Loucy (cell line): ENCODE results near the gene INHBB.

Source experiments
- H2AFZ ChIP-seq: fragments of 200-600 bp; sonication (generic); 2 replicates; pipeline ENCODE4 v1.6.0; 2016; ENCODE audit warnings: antibody characterized with exemption, mild to moderate bottlenecking, low read length, moderate library complexity
- H3F3A ChIP-seq: fragments of 200-600 bp; 2 replicates; pipeline ENCODE4 v1.6.0; 2016; ENCODE audit warnings: antibody characterized with exemption, low read depth, mild to moderate bottlenecking
- H3K27me3 ChIP-seq: fragments of 200-600 bp; sonication (generic); 2 replicates; pipeline ENCODE4 v1.6.1; 2014; ENCODE audit warnings: low read length, mild to moderate bottlenecking; ENCODE audit not compliant: insufficient read depth, poor library complexity, severe bottlenecking
- H3K36me3 ChIP-seq: fragments of 200-600 bp; sonication (generic); 2 replicates; pipeline ENCODE4 v1.6.1; 2016; ENCODE audit warnings: low read length; ENCODE audit not compliant: insufficient read depth
- H3K4me1 ChIP-seq: fragments of 200-600 bp; sonication (generic); 2 replicates; pipeline ENCODE4 v1.5.1; 2014; ENCODE audit warnings: low read length, mild to moderate bottlenecking; ENCODE audit not compliant: insufficient read depth, poor library complexity, severe bottlenecking
- H3K4me2 ChIP-seq: fragments of 200-600 bp; sonication (generic); 2 replicates; pipeline ENCODE4 v1.6.0; 2014; ENCODE audit warnings: antibody characterized with exemption, low read length, low read depth, mild to moderate bottlenecking; ENCODE audit not compliant: poor library complexity, severe bottlenecking
- H3K4me3 ChIP-seq: fragments of 200-600 bp; sonication (generic); 2 replicates; pipeline ENCODE4 v1.5.1; 2014; ENCODE audit warnings: low read length, mild to moderate bottlenecking, mixed read lengths; ENCODE audit not compliant: poor library complexity, severe bottlenecking
- H3K79me2 ChIP-seq: fragments of 200-600 bp; sonication (generic); 2 replicates; pipeline ENCODE4 v1.6.1; 2014; ENCODE audit warnings: low read length; ENCODE audit not compliant: insufficient read depth
- H3K9ac ChIP-seq: fragments of 200-600 bp; sonication (generic); 2 replicates; pipeline ENCODE4 v1.6.0; 2014; ENCODE audit warnings: mild to moderate bottlenecking, low read depth, low read length, moderate library complexity; ENCODE audit not compliant: poor library complexity, severe bottlenecking
- H3K9me2 ChIP-seq: fragments of 200-600 bp; sonication (generic); replicated peaks from 2 replicates; pipeline ENCODE4 v1.6.1; 2016; ENCODE audit warnings: low read depth, low read length, mixed read lengths
- H3K9me3 ChIP-seq: fragments of 200-600 bp; sonication (generic); 2 replicates; pipeline ENCODE4 v1.6.1; 2014; ENCODE audit warnings: mild to moderate bottlenecking, antibody characterized with exemption, low read length, low read depth; ENCODE audit not compliant: insufficient read depth
- H4K20me1 ChIP-seq: fragments of 200-600 bp; sonication (generic); 2 replicates; pipeline ENCODE4 v1.6.0; 2014; ENCODE audit warnings: antibody characterized with exemption, low read length, mild to moderate bottlenecking; ENCODE audit not compliant: insufficient read depth, poor library complexity, severe bottlenecking
- CTCF ChIP-seq: fragments of 200-600 bp; sonication (generic); conservative IDR thresholded peaks from 2 replicates; pipeline ENCODE4 v1.5.1; 2014; ENCODE audit warnings: mild to moderate bottlenecking, antibody characterized with exemption, low read length
- EZH2phosphoT487 ChIP-seq: fragments of 200-600 bp; IDR thresholded peaks from 2 replicates; pipeline ENCODE4 v1.6.1; 2018; ENCODE audit warnings: antibody characterized with exemption, mild to moderate bottlenecking, moderate library complexity, borderline replicate concordance

The INHBB gene

GRCh38 chr2:120326066-120326465 lies 19.9 kb upstream of the INHBB start:
- H3K4me3 ChIP-seq: no peak overlapping the region
- H4K20me1 ChIP-seq: no peaks in the 10 kb centered on the region
- no peaks in the 10 kb centered on the region for H3K36me3 ChIP-seq
- H3F3A ChIP-seq: no peaks in the 10 kb centered on the region
- no peaks in the 10 kb centered on the region for H3K27me3 ChIP-seq
- no peaks in the 10 kb centered on the region for H3K79me2 ChIP-seq
- H2AFZ ChIP-seq: no peak overlapping the region
- H3K4me2 ChIP-seq: no peak overlapping the region
- no peaks in the 10 kb centered on the region for H3K9me2 ChIP-seq
- no peak overlapping the region for H3K9ac ChIP-seq
- TF ChIP-seq CTCF: no peak
- no peak for TF ChIP-seq EZH2phosphoT487
- no peaks in the 10 kb centered on the region for H3K9me3 ChIP-seq
- H3K4me1 ChIP-seq: no peaks in the 10 kb centered on the region

DNA sequence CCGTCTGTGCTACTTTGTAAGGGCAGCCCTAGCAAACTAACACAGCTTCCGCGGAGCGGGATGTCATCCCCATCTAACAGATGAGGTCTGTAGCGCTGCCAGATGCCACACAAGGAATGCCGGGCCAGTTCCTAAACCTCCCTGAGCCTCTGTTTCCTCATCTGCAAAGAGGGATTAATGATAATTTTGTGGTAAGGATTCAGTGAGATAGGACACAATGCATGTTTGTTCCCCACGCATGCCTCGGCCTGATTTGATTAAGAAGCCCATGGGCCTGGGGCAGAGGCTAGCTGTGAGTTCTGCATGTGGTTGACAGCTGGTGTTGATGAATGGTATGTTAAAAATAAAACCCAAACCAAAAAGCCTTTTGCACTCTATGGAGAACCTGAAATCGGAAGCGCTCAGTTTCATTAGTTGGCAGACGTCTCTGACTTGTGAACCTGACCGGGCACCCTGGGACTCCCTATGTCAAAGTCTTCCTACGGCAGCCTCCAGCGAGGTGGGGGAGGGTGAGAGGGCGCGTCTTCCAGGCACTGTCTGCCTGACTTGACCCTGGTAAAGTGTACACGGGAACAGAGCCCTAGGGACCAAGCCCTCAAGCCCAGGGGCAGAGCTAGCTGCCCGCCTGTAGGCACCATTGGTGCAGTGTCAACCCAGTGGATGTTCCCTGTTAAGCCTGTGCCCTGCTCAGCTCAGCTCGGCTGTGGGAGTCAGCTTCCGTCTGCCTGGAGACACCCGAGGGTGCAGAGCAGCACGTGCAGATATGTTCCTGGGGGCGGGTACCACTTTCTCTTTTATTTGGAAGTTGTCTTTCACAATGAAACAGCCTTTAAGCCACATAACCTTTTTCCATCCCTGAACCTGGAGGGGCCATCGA lies 14.8 kb upstream of the INHBB start:
- Histone ChIP-seq H2AFZ (no peak overlapping the region), H3K4me2 (no peak overlapping the region), H3K36me3 (no peaks in the 10 kb centered on the region), H3K4me1 (no peaks in the 10 kb centered on the region), H3K27me3 (no peaks in the 10 kb centered on the region), H3K9me2 (no peaks in the 10 kb centered on the region), H3K9me3 (no peaks in the 10 kb centered on the region), H3F3A (no peaks in the 10 kb centered on the region), H3K79me2 (no peaks in the 10 kb centered on the region), H3K4me3 (no peak overlapping the region), H4K20me1 (no peaks in the 10 kb centered on the region), H3K9ac (no peak overlapping the region)
- TF ChIP-seq EZH2phosphoT487 (no peak), CTCF (no peak)

- no peak overlapping the region for H2AFZ ChIP-seq
- H3K36me3 ChIP-seq: no peaks in the 10 kb centered on the region
- TF ChIP-seq CTCF (no peak), EZH2phosphoT487 (no peak)
- H3K79me2 ChIP-seq: no peaks in the 10 kb centered on the region
- no peaks in the 10 kb centered on the region for H4K20me1 ChIP-seq
- H3K4me3 ChIP-seq: no peak overlapping the region
- H3F3A ChIP-seq: no peaks in the 10 kb centered on the region
- H3K4me2 ChIP-seq: no peak overlapping the region
- H3K9ac ChIP-seq: no peak overlapping the region
- no peaks in the 10 kb centered on the region for H3K9me2 ChIP-seq
- H3K9me3 ChIP-seq: no peaks in the 10 kb centered on the region
- H3K27me3 ChIP-seq: no peaks in the 10 kb centered on the region
- no peaks in the 10 kb centered on the region for H3K4me1 ChIP-seq
Measured at GRCh38 chr2:120331903-120332302, 14.0 kb upstream of the INHBB start.
